ENCODE measurements around the gene LRRC47.
"Not testable (repeated sequence)": the region's sequence is repeated elsewhere in the genome, so short reads cannot be mapped to it uniquely, and the experiment has no call there.

Gene LRRC47

DNA sequence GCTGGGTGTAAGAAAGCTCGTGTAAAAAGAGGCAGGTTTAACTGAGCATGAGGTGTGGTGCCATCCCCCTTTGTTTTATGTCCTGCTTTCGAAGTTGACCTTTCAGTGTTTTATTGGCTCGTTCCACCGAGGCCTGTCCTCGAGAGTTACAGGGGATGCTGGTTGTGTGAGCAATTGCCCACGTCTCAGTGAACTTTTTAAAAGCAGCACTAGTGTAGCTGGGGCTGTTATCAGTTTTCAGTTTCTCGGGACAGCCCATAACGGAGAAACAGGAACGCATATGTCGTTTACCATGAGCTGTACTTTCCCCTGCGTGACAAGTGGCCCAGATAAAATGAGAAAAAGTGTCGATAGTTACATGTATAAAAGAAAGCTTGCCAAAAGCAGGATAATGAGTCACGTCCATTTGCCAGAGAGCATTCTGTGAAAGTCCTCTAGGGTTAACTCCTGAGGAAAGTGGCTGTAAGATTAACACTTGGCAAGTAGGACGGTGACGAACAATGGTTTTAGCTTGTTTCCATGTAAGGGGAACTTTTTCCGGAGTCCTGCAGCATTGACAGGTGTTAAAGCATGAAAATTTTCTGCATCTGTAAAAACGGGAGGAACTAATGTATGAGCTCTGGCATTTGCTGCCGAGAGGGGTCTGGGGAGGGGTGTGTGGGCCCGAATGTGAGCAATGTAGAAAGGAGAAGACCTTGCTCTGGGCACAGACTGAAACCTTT is 7.8 kb upstream of the LRRC47 start:
- no peak for ATAC-seq
- TF ChIP-seq SNAI2 (CRISPR knock-in tag; IDR thresholded peaks at IDR 0.05) (no peak), ZNF70 (CRISPR knock-in tag; IDR thresholded peaks at IDR 0.05) (no peak), OSR1 (CRISPR knock-in tag; IDR thresholded peaks at IDR 0.05) (no peak), RARB (CRISPR knock-in tag; IDR thresholded peaks at IDR 0.05) (no peak), ARNTL (CRISPR knock-in tag; IDR thresholded peaks at IDR 0.05; ENCODE audit: borderline replicate concordance, low read depth) (no peak), ZC3H10 (CRISPR knock-in tag; IDR thresholded peaks at IDR 0.05) (no peak), TCF4 (CRISPR knock-in tag; IDR thresholded peaks at IDR 0.05; ENCODE audit: borderline replicate concordance) (no peak)

DNA sequence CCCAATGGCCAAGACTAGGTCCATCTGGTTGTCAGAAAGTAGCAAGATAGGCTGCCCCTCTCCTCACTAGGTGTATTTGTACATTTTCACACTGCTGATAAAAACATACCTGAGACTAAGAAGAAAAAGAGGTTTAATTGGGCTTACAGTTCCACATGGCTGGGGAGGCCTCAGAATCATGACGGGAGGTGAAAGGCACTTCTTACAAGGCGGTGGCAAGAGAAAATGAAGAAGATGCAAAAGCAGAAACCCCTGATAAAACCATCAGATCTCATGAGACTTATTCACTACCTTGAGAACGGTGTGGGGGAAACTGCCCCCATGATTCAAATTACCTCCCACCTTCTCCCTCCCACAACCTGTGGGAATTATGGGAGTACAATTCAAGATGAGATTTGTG is 4.5 kb upstream of the LRRC47 start:
- ATAC-seq = not testable (repeated sequence)

DNA sequence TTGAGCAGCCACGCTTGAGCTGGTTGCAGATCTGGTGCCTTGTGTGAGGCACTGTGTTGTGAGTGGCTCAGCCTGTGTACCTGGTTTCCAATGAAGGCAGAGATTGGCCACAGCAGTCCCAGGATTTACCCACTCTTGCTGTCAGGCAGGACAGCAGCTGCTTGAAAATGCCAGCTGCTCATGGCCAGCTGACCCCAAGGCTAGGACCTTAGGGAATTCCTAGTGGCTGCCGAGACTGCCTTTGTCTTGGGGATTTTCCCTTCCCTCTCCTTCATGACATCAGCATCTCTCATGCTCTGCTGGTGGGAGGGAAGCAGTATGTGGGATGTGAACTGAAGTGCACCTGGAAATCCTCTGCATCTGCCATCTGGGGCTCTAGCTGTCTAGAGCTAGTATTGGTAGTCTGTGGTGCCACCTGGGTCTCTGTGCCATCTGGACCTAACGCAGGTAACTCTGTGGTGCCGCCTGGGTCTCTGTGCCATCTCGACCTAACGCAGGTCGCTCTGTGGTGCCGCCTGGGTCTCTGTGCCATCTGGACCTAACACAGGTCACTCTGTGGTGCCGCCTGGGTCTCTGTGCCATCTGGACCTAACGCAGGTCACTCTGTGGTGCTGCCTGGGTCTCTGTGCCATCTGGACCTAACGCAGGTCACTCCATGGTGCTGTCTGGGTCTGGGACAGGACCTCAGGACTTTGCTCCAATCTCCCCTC is 3.8 kb upstream of the LRRC47 start:
- no peak for TF ChIP-seq ZNF8 (CRISPR knock-in tag; IDR thresholded peaks at IDR 0.05)
- TF ChIP-seq ZFP30 (CRISPR knock-in tag; IDR thresholded peaks at IDR 0.05) = no peak
- TF ChIP-seq, protein P1, sequence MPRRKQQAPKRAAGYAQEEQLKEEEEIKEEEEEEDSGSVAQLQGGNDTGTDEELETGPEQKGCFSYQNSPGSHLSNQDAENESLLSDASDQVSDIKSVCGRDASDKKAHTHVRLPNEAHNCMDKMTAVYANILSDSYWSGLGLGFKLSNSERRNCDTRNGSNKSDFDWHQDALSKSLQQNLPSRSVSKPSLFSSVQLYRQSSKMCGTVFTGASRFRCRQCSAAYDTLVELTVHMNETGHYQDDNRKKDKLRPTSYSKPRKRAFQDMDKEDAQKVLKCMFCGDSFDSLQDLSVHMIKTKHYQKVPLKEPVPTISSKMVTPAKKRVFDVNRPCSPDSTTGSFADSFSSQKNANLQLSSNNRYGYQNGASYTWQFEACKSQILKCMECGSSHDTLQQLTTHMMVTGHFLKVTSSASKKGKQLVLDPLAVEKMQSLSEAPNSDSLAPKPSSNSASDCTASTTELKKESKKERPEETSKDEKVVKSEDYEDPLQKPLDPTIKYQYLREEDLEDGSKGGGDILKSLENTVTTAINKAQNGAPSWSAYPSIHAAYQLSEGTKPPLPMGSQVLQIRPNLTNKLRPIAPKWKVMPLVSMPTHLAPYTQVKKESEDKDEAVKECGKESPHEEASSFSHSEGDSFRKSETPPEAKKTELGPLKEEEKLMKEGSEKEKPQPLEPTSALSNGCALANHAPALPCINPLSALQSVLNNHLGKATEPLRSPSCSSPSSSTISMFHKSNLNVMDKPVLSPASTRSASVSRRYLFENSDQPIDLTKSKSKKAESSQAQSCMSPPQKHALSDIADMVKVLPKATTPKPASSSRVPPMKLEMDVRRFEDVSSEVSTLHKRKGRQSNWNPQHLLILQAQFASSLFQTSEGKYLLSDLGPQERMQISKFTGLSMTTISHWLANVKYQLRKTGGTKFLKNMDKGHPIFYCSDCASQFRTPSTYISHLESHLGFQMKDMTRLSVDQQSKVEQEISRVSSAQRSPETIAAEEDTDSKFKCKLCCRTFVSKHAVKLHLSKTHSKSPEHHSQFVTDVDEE (CRISPR knock-in tag; IDR thresholded peaks at IDR 0.05) = no peak
- TF ChIP-seq SNAI2 (CRISPR knock-in tag; IDR thresholded peaks at IDR 0.05) = no peak
- TF ChIP-seq, protein P2, sequence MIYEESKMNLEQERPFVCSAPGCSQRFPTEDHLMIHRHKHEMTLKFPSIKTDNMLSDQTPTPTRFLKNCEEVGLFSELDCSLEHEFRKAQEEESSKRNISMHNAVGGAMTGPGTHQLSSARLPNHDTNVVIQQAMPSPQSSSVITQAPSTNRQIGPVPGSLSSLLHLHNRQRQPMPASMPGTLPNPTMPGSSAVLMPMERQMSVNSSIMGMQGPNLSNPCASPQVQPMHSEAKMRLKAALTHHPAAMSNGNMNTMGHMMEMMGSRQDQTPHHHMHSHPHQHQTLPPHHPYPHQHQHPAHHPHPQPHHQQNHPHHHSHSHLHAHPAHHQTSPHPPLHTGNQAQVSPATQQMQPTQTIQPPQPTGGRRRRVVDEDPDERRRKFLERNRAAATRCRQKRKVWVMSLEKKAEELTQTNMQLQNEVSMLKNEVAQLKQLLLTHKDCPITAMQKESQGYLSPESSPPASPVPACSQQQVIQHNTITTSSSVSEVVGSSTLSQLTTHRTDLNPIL (CRISPR knock-in tag; IDR thresholded peaks at IDR 0.05; ENCODE audit: low read depth) = no peak
- no peak for TF ChIP-seq RARB (CRISPR knock-in tag; IDR thresholded peaks at IDR 0.05)
- no peak for TF ChIP-seq BACH2 (CRISPR knock-in tag; IDR thresholded peaks at IDR 0.05; ENCODE audit: borderline replicate concordance)
- no peak for TF ChIP-seq CSDC2 (CRISPR knock-in tag; IDR thresholded peaks at IDR 0.05)
- no peak for TF ChIP-seq ISL1 (CRISPR knock-in tag; IDR thresholded peaks at IDR 0.05)
- TF ChIP-seq ZFP3 (CRISPR knock-in tag; IDR thresholded peaks at IDR 0.05) = no peak
- TF ChIP-seq ZNF565 (CRISPR knock-in tag; conservative IDR thresholded peaks at IDR 0.05; ENCODE audit: low read depth) = no peak
- TF ChIP-seq ARNTL (CRISPR knock-in tag; IDR thresholded peaks at IDR 0.05; ENCODE audit: borderline replicate concordance, low read depth) = no peak
- TF ChIP-seq PPARA (CRISPR knock-in tag; IDR thresholded peaks at IDR 0.05; ENCODE audit: borderline replicate concordance) = no peak
- TF ChIP-seq, protein P3, sequence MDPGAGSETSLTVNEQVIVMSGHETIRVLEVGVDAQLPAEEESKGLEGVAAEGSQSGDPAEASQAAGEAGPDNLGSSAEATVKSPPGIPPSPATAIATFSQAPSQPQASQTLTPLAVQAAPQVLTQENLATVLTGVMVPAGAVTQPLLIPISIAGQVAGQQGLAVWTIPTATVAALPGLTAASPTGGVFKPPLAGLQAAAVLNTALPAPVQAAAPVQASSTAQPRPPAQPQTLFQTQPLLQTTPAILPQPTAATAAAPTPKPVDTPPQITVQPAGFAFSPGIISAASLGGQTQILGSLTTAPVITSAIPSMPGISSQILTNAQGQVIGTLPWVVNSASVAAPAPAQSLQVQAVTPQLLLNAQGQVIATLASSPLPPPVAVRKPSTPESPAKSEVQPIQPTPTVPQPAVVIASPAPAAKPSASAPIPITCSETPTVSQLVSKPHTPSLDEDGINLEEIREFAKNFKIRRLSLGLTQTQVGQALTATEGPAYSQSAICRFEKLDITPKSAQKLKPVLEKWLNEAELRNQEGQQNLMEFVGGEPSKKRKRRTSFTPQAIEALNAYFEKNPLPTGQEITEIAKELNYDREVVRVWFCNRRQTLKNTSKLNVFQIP (CRISPR knock-in tag; IDR thresholded peaks at IDR 0.05; ENCODE audit: borderline replicate concordance, low read depth) = no peak
- no peak for ATAC-seq

DNA sequence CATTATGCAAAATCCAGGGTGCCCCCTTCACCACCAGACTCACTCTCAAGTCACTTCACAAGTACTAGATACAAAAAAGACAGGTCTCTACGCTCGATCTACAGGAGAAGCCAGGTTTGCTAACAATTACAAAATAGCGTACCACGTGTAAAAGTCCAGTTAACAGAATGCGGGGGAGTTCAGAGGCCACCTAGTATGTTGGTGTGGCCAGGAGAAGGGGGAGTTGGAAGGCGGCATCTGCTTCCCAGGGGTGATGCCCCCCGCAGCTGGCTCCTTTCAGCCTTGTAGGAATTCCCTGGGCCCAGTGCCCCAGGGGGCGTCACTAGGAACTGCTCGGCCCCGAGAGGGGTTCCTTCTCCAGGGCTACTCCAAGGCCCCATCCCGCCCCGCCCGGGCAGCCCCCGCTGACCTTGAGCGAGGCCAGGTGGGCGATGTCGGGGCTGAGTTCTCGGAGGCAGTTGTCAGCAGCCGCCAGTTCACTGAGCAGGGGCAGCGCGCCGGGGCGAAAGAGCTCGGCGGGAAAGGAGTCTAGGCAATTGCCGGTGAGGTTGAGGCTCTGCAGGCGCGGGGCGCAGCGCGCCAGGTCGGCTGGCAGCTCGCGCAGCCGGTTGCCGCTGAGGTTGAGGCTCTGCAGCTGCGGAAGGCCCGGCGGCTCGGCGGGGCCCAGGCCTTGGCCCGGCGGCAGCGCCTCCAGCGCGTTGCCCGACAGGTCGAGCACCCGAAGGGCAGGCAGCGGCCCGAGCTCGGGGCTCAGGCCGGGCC is 664 bp downstream of the LRRC47 start:
- TF ChIP-seq ZNF70 (CRISPR knock-in tag; IDR thresholded peaks at IDR 0.05) = no peak
- no peak for ATAC-seq

DNA sequence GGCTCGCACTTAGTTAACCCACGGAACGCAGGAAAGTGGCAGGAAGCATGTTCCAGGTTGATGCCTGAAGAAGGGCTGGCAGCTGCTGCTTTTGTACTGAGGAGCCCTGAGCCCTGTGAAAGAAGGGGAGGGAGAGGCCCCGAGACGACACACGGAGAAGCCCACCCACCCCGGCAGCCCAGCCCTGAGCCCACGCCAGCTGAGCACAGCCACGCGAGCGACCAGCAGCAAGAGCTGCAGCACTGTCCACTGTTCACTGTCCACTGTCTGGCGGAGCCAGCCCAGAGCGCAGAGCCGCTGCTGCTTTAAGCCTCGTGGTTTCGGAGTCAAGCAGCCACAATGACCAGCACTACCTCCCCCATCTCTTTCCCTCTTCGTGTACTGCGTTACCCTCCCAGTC is 5.3 kb downstream of the LRRC47 start:
- TF ChIP-seq, protein P3 (CRISPR knock-in tag; IDR thresholded peaks at IDR 0.05; ENCODE audit: borderline replicate concordance, low read depth) = no peak
- TF ChIP-seq CSDC2 (CRISPR knock-in tag; IDR thresholded peaks at IDR 0.05) = no peak
- no peak for TF ChIP-seq ISL1 (CRISPR knock-in tag; IDR thresholded peaks at IDR 0.05)
- no peak for TF ChIP-seq ZNF565 (CRISPR knock-in tag; conservative IDR thresholded peaks at IDR 0.05; ENCODE audit: low read depth)
- no peak for TF ChIP-seq ZC3H10 (CRISPR knock-in tag; IDR thresholded peaks at IDR 0.05)
- TF ChIP-seq, protein P2 (CRISPR knock-in tag; IDR thresholded peaks at IDR 0.05; ENCODE audit: low read depth) = no peak
- ATAC-seq = no peak

Measured in SK-N-SH treated with all-trans-retinoic acid at 6 μM for 48 hours (cell line).